Brain microvascular endothelial cell (primary cell): ENCODE measurements around the gene LRRC61.

ENCODE experiments used
- DNase-seq: peaks from one replicate; pipeline ENCODE4 v3.0.0-alpha.2; 2020
- H3K27ac ChIP-seq: fragments of 250-450 bp; sonication (Bioruptor Pico); 2 replicates; pipeline ENCODE4 v1.5.1; 2020; ENCODE audit warnings: mild to moderate bottlenecking, moderate library complexity
- H3K27me3 ChIP-seq: fragments of 250-450 bp; sonication (Bioruptor Pico); replicated peaks from 2 replicates; pipeline ENCODE4 v1.5.1; 2020; ENCODE audit warnings: mild to moderate bottlenecking
- H3K36me3 ChIP-seq: fragments of 250-450 bp; sonication (Bioruptor Pico); replicated peaks from 2 replicates; pipeline ENCODE4 v1.5.1; 2020; ENCODE audit warnings: mild to moderate bottlenecking
- H3K4me3 ChIP-seq: 2 replicates; pipeline ENCODE4 v1.5.1; 2011; ENCODE audit warnings: low read depth, mild to moderate bottlenecking, control low read depth, low read length, moderate library complexity
- CTCF ChIP-seq: IDR thresholded peaks from 2 replicates; pipeline ENCODE4 v1.5.1; 2011; ENCODE audit warnings: low read depth, mild to moderate bottlenecking, moderate library complexity, low read length, control low read depth, inconsistent platforms; ENCODE audit errors: missing control alignments
- in situ Hi-C: cut with HindIII; loops from 2 replicates; pipeline ENCODE4 v1.10.0; 2017; ENCODE audit warnings: low sequenced_read_pairs, low pct_ligation_motif_present

LRRC61 gene

GRCh38 chr7:150367677-150368095, 44.5 kb downstream of the LRRC61 start:
- no peak for DNase-seq
- H3K4me3 ChIP-seq = peak overlapping the region; percentile 83
- no peak for TF ChIP-seq CTCF
- in situ Hi-C loops = no loop called here
- peaks cover 14% of the 10 kb centered on the region for H3K36me3 ChIP-seq
- no peaks in the 10 kb centered on the region for H3K27me3 ChIP-seq
- H3K27ac ChIP-seq = no peak overlapping the region

- peak within 1 kb of the TSS; percentile 83 for H3K4me3 ChIP-seq
- no peaks in the 10 kb centered on the region for H3K27me3 ChIP-seq
- peaks cover 20% of the 10 kb centered on the region for H3K36me3 ChIP-seq
- H3K27ac ChIP-seq = peak within 1 kb of the TSS; percentile 70
- TF ChIP-seq CTCF = no peak
- DNase-seq = peak; percentile 58
- in situ Hi-C loops = no loop called here
These were observed 45.1 kb downstream of the LRRC61 start, which contains the start of gene REPIN1 for GRCh38 chr7:150368096-150368883. TSS of gene REPIN1 (plus strand) at chr7:150368822. CDS start at chr7:150369712, 890 bp downstream.

- Histone ChIP-seq H3K27me3 (no peaks in the 10 kb centered on the region), H3K4me3 (peak overlapping the region; percentile 83), H3K27ac (peak overlapping the region; percentile 70), H3K36me3 (peaks cover 27% of the 10 kb centered on the region)
- TF ChIP-seq CTCF = no peak
- DNase-seq = peak; percentile 44
- in situ Hi-C loops = no loop called here
These were observed 46.0 kb downstream of the LRRC61 start for GRCh38 chr7:150368884-150369747.

- no peak for DNase-seq
- H3K27ac ChIP-seq = peak overlapping the region; percentile 70
- in situ Hi-C loops = no loop called here
- H3K27me3 ChIP-seq = no peaks in the 10 kb centered on the region
- peaks cover 30% of the 10 kb centered on the region for H3K36me3 ChIP-seq
- TF ChIP-seq CTCF = no peak
- H3K4me3 ChIP-seq = peak overlapping the region; percentile 83
These were observed 46.8 kb downstream of the LRRC61 start for GRCh38 chr7:150369748-150370501.

- peaks cover 30% of the 10 kb centered on the region for H3K36me3 ChIP-seq
- in situ Hi-C loops = no loop called here
- DNase-seq = peak; percentile 86
- peak overlapping the region; percentile 83 for H3K4me3 ChIP-seq
- H3K27ac ChIP-seq = peak overlapping the region; percentile 70
- TF ChIP-seq CTCF = peak; percentile 27
- H3K27me3 ChIP-seq = no peaks in the 10 kb centered on the region
These were observed 47.5 kb downstream of the LRRC61 start for GRCh38 chr7:150370612-150371071.
